ENCODE measurements around the gene TERC. TPM values are rescaled to one million over a fixed set of nuclear protein-coding genes. Genes with fewer than 3 reads are reported as not detected.
A peak's percentile ranks its signal among the peaks of the same experiment; 100 is the strongest.

The TERC gene
- 10 to 100 TPM; 33.2 to 61.7 (median 49.7) TPM for total RNA-seq

GRCh38 chr3:169764882-169765612, at the start of gene TERC:
TSS of gene TERC (minus strand) at chr3:169765060.
- TF ChIP-seq POLR2A (IDR thresholded peaks at IDR 0.05) (peak; percentile 94 to 97), CTCF (IDR thresholded peaks at IDR 0.05) (no peak), POLR2AphosphoS5 (IDR thresholded peaks at IDR 0.05) (peak; percentile 1 to 91 (median 91))
- no peaks in the 10 kb centered on the region for H3K36me3 ChIP-seq

GRCh38 chr3:169813757-169814517, 49.1 kb upstream of the TERC start:
- Histone ChIP-seq H3K27ac (no peak overlapping the region), H3K36me3 (no peaks in the 10 kb centered on the region), H3K4me3 (peak overlapping the region; percentile 82), H3K4me1 (peaks cover 26% of the 10 kb centered on the region), H3K27me3 (no peaks in the 10 kb centered on the region), H3K9me3 (no peaks in the 10 kb centered on the region)
- TF ChIP-seq POLR2A (IDR thresholded peaks at IDR 0.05) = no peak
- TF ChIP-seq CTCF (IDR thresholded peaks at IDR 0.05) = no peak
- TF ChIP-seq EP300 (IDR thresholded peaks at IDR 0.05) = no peak
- 61% methylated on average over 27 of the region's 27 CpGs for WGBS
- DNase-seq (ENCODE audit: low spot score in 2 of 2) = no peak

More at GRCh38 chr3:169764882-169765612, at the start of gene TERC:
- no peaks in the 10 kb centered on the region for H3K9me3 ChIP-seq
- DNase-seq (ENCODE audit: low spot score in 2 of 2) = peak; percentile 97
- no peaks in the 10 kb centered on the region for H3K27me3 ChIP-seq
- peak within 1 kb of the TSS; percentile 88 for H3K4me3 ChIP-seq
- H3K27ac ChIP-seq = peak within 1 kb of the TSS; percentile 98
- WGBS = 6% methylated on average over 41 of the region's 42 CpGs
- H3K4me1 ChIP-seq = peaks cover 10% of the 10 kb centered on the region

- Histone ChIP-seq H3K4me1 (peaks cover 26% of the 10 kb centered on the region), H3K27ac (no peak overlapping the region), H3K4me3 (peak overlapping the region; percentile 82)
These were observed 48.4 kb upstream of the TERC start for GRCh38 chr3:169813278-169813677.

GRCh38 chr3:169812332-169813235, 47.7 kb upstream of the TERC start, which contains the start of the genes LRRC34 and LRRIQ4:
TSS of gene LRRC34 (minus strand) at chr3:169812904. CDS start at chr3:169812548, 356 bp downstream.
TSS of gene LRRIQ4 (plus strand) at chr3:169812870. CDS start at chr3:169821922, 9,052 bp downstream.
- peaks cover 26% of the 10 kb centered on the region for H3K4me1 ChIP-seq
- no peaks in the 10 kb centered on the region for H3K9me3 ChIP-seq
- TF ChIP-seq POLR2AphosphoS5 (IDR thresholded peaks at IDR 0.05) = no peak
- no peak for TF ChIP-seq EP300 (IDR thresholded peaks at IDR 0.05)
- no peak for TF ChIP-seq POLR2A (IDR thresholded peaks at IDR 0.05)
- TF ChIP-seq CTCF (IDR thresholded peaks at IDR 0.05) = no peak
- peak within 1 kb of the TSS; percentile 73 for H3K27ac ChIP-seq
- peak; percentile 81 to 89 for DNase-seq (ENCODE audit: low spot score in 2 of 2)
- H3K4me3 ChIP-seq = peak within 1 kb of the TSS; percentile 82
- 9% methylated on average over 31 of the region's 56 CpGs for WGBS
- no peaks in the 10 kb centered on the region for H3K27me3 ChIP-seq
- no peaks in the 10 kb centered on the region for H3K36me3 ChIP-seq

More at GRCh38 chr3:169813278-169813677, 48.4 kb upstream of the TERC start:
- no peaks in the 10 kb centered on the region for H3K36me3 ChIP-seq
- WGBS = 60% methylated on average over 8 of the region's 8 CpGs
- no peaks in the 10 kb centered on the region for H3K27me3 ChIP-seq
- no peaks in the 10 kb centered on the region for H3K9me3 ChIP-seq
- TF ChIP-seq POLR2AphosphoS5 (IDR thresholded peaks at IDR 0.05) (no peak), POLR2A (IDR thresholded peaks at IDR 0.05) (no peak), EP300 (IDR thresholded peaks at IDR 0.05) (no peak)
- no peak for DNase-seq (ENCODE audit: low spot score in 2 of 2)

- 3% methylated on average over 14 of the region's 29 CpGs for WGBS
- Histone ChIP-seq H3K4me1 (peaks cover 26% of the 10 kb centered on the region), H3K36me3 (no peaks in the 10 kb centered on the region), H3K4me3 (peak overlapping the region; percentile 82), H3K9me3 (no peaks in the 10 kb centered on the region), H3K27ac (peak overlapping the region; percentile 73), H3K27me3 (no peaks in the 10 kb centered on the region)
- TF ChIP-seq CTCF (IDR thresholded peaks at IDR 0.05) (no peak), POLR2A (IDR thresholded peaks at IDR 0.05) (no peak), EP300 (IDR thresholded peaks at IDR 0.05) (no peak), POLR2AphosphoS5 (IDR thresholded peaks at IDR 0.05) (no peak)
- no peak for DNase-seq (ENCODE audit: low spot score in 2 of 2)
These were observed 46.9 kb upstream of the TERC start for GRCh38 chr3:169811631-169812331.

Measured in suprapubic skin (tissue), 4 donors.